Jurkat, Clone E6-1 (cell line): ENCODE measurements around the gene ADGRB2.

Experiments used
- DNase-seq: peaks from one replicate; pipeline ENCODE4 v3.0.0-alpha.2; 2011; ENCODE audit warnings: low read depth, low spot score
- H3K4me3 ChIP-seq: 2 replicates; pipeline ENCODE4 v1.5.1; 2011; ENCODE audit warnings: mild to moderate bottlenecking, low read length, control low read depth, moderate library complexity

ADGRB2 gene

GRCh38 chr1:31768939-31769704 lies 5.0 kb upstream of the ADGRB2 start:
- no peak for DNase-seq
- H3K4me3 ChIP-seq = no peak overlapping the region

- no peak overlapping the region for H3K4me3 ChIP-seq
- DNase-seq = no peak
Measured at GRCh38 chr1:31768407-31768907, 4.3 kb upstream of the ADGRB2 start.

- no peak for DNase-seq
- no peak overlapping the region for H3K4me3 ChIP-seq
Measured at GRCh38 chr1:31767225-31767624, 3.1 kb upstream of the ADGRB2 start.

- no peak for DNase-seq
- no peak overlapping the region for H3K4me3 ChIP-seq
Measured at GRCh38 chr1:31765516-31765915, 1.4 kb upstream of the ADGRB2 start.

- no peak overlapping the region for H3K4me3 ChIP-seq
- peak; percentile 53 for DNase-seq
Measured at GRCh38 chr1:31765041-31765467, 914 bp upstream of the ADGRB2 start.

GRCh38 chr1:31763671-31764311 lies 349 bp downstream of the ADGRB2 start:
- peak overlapping the region; percentile 66 for H3K4me3 ChIP-seq

GRCh38 chr1:31762726-31763670 lies 1.1 kb downstream of the ADGRB2 start:
- DNase-seq = peak; percentile 30
- peak overlapping the region; percentile 66 for H3K4me3 ChIP-seq

More at GRCh38 chr1:31763671-31764311, 349 bp downstream of the ADGRB2 start:
- DNase-seq = no peak

GRCh38 chr1:31762323-31762722 lies 1.8 kb downstream of the ADGRB2 start:
- H3K4me3 ChIP-seq = peak overlapping the region; percentile 66; the same call in 1 of the 2 replicates
- DNase-seq = no peak

GRCh38 chr1:31761883-31762282 lies 2.3 kb downstream of the ADGRB2 start:
- H3K4me3 ChIP-seq = no peak overlapping the region
- no peak for DNase-seq

GRCh38 chr1:31760471-31761470 lies 3.4 kb downstream of the ADGRB2 start:
- DNase-seq = no peak
- no peak overlapping the region for H3K4me3 ChIP-seq

GRCh38 chr1:31759298-31760023 lies 4.7 kb downstream of the ADGRB2 start:
- no peak for DNase-seq
- H3K4me3 ChIP-seq = no peak overlapping the region

GRCh38 chr1:31758823-31759222 lies 5.3 kb downstream of the ADGRB2 start:
- H3K4me3 ChIP-seq = no peak overlapping the region
- DNase-seq = no peak

GRCh38 chr1:31757989-31758388 lies 6.2 kb downstream of the ADGRB2 start:
- DNase-seq = no peak
- no peak overlapping the region for H3K4me3 ChIP-seq

- H3K4me3 ChIP-seq = no peak overlapping the region
- no peak for DNase-seq
Measured at GRCh38 chr1:31757204-31757679, 6.9 kb downstream of the ADGRB2 start.

- no peak for DNase-seq
- no peak overlapping the region for H3K4me3 ChIP-seq
Measured at GRCh38 chr1:31756578-31756977, 7.6 kb downstream of the ADGRB2 start.

- no peak for DNase-seq
- H3K4me3 ChIP-seq = no peak overlapping the region
Measured at GRCh38 chr1:31755850-31756492, 8.2 kb downstream of the ADGRB2 start.

GRCh38 chr1:31755197-31755611 lies 8.9 kb downstream of the ADGRB2 start:
- no peak for DNase-seq
- no peak overlapping the region for H3K4me3 ChIP-seq
